GOT3 (cell line): ENCODE data around the gene ZNF639.

Experiments
- DNase-seq: peaks from one replicate; lab custom pipeline; 2025; ENCODE audit warnings: mixed read lengths; lab: John Stamatoyannopoulos, UW

The ZNF639 gene

GRCh38 chr3:179309225-179310078, 13.4 kb upstream of the ZNF639 start:
- DNase-seq, result no peak

DNA sequence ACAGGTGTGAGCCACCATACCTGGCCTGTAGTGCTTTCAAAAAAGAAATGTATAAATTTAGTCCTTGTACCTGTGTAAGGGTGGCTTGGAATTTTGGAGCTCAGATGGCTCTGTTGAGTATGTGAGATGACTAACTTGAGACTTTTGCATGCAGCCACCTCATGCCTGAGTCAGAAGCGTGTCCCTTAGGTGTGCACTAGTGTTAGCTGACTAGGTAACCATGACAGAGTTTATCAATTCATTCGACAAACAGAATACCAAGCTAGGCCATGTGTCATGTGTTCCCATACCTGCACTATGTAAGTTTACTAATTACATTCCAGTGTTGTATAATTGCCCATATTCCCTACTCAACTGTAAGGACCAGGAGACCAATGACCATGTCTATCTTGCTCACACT, 4.0 kb upstream of the ZNF639 start:
- DNase-seq, result no peak

GRCh38 chr3:179321668-179322285, 1.1 kb upstream of the ZNF639 start:
- no peak for DNase-seq

- DNase-seq, result peak; percentile 93
Measured at GRCh38 chr3:179323197-179324110, 623 bp downstream of the ZNF639 start.

GRCh38 chr3:179324270-179324754, 1.5 kb downstream of the ZNF639 start:
- DNase-seq, result no peak

- DNase-seq, result no peak
Measured at GRCh38 chr3:179330438-179330837, 7.6 kb downstream of the ZNF639 start.

DNA sequence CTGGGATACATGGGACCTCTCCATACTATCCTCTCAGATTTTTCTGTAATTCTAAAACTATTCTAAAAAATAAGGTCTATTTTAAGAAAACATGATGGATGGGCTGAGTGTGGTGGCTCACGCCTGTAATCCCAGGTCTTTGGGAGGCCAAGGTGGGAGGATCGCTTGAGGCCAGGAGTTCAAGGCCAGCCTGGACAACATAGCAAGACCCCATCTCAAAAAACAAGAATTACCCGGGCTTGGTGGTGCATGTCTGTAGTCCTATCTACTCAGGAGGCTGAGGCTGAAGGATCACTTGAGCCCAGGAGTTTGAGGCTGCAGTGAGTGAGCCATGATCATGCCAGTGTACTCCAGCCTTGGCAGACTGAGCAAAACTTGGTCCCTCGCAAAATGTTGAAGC, 9.4 kb downstream of the ZNF639 start:
- DNase-seq, result no peak

GRCh38 chr3:179333084-179333483, 10.3 kb downstream of the ZNF639 start:
- no peak for DNase-seq

DNA sequence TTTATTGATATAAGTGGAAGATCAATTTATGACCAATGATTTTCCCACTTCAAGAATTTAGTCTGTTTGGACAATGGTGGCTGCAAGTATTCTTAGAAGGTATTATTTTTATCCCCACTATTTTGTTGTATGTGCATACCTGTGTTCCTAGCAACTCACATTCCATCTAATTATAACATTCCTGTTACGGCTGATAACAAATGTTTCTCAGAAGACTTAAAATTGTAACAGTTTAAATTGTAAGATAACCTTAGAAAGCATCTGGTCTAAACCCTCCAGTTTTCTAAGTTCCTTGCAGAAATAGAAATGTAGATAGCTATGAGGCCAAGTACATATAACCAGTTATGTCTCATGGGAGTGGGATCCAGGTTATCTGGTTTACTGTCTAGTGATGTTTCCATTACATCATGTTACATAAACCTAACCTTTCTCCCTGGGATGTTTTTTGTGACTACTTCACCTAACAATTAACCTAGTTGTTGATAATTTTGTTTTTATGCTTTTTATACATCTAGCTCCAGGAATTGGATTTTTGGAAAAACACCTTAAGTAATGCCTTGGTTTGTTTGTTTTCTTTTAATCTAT, 13.6 kb downstream of the ZNF639 start:
- DNase-seq, result no peak

- DNase-seq, result peak; percentile 93
Measured at GRCh38 chr3:179347345-179348194, 24.7 kb downstream of the ZNF639 start, which contains the start of gene MFN1. TSS of gene MFN1 (plus strand) at chr3:179347709. CDS start at chr3:179348852, 1,143 bp downstream.

- DNase-seq, result no peak
Measured at GRCh38 chr3:179348325-179349013, 25.6 kb downstream of the ZNF639 start.

DNA sequence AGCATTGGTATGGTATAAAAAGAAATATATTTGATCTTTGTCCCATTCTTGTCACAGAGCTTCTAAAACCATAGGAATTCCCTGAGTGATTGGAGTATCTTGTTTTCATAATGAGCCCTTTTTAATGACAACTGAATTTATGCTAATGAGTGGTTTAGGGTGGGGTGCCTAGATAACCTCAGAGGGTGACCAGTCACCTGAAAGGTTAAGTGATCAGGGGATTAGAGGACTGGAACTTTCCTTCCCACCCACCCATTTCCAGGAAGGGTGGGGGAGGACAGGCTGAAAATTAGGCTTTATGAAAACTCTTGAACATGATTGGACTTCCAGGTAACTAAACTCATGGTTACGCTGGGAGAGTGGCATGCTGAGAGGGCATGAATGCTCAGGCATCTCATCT, 33.2 kb downstream of the ZNF639 start:
- DNase-seq, result no peak

DNA sequence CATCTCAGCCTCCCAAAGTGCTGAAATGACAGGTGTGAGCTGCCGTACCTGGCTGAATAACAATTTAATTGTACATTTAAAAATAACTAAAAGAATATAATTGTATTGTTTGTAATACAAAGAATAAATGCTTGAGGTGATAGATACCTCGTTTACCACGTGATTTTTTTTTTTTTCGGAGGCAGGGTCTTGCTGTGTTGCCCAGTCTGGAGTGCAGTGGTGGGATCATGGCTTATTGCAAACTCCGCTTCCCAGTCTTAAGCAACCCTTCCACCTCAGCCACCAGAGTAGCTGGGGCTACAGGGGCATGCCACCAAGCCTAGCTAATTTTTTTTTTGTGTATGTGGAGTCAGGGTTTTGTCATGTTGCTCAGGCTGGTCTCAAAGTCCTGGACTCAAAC, 40.5 kb downstream of the ZNF639 start:
- no peak for DNase-seq

GRCh38 chr3:179369621-179370020, 46.8 kb downstream of the ZNF639 start:
- DNase-seq, result no peak

DNA sequence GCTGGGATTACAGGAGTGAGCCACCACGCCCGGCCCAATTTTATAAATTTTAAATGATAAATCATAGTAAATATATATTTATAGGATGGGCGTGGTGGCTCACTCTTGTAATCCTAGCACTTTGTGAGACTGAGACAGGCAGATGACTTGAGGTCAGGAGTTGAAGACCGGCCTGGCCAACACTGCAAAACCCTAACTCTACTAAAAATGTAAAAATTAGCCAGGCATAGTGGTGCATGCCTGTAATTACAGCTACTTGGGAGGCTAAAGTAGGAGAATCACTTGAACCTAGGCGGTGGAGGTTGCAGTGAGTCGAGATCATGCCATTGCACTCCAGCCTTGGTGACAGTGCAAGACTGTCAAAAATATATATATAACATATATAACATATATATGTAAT, 51.1 kb downstream of the ZNF639 start:
- no peak for DNase-seq

GRCh38 chr3:179375091-179375999, 52.5 kb downstream of the ZNF639 start:
- no peak for DNase-seq

DNA sequence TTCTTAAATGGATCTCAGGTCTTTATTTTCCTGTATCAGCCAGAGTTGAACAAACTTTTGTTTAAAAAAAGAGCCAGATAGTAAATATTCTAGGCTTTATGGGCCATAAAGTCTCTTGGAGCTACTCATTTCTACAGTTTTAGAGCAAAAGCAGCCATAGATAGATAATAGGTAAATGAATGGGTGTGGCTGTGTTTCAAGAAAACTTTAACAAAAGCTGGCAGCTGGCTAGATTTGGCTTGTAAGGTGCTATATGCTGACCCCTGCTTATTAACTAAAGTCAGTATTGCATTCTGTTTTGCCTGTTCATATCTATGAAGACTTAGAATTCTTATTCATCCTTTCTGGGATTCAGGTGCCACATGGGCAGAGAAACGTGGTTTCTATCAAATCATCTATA, 53.6 kb downstream of the ZNF639 start:
- no peak for DNase-seq
